ENCODE data around the gene CYB561D1. TPM values are rescaled to one million over a fixed set of nuclear protein-coding genes. Genes with fewer than 3 reads are reported as not detected.
"Not testable (repeated sequence)": the region's sequence is repeated elsewhere in the genome, so short reads cannot be mapped to it uniquely, and the experiment has no call there.

The CYB561D1 gene
- total RNA-seq, 4 donors from 2014 or later, result 11.3 to 22.7 (median 17.8) TPM

GRCh38 chr1:109468903-109469302 is 25.0 kb upstream of the CYB561D1 start:
- no peak overlapping the region for H3K4me3 ChIP-seq (ENCODE audit: low read depth, poor library complexity, severe bottlenecking)
- intact Hi-C loops (cut with DNase I; ENCODE audit: low total_unique reads), result no loop called here
- TF ChIP-seq CTCF (IDR thresholded peaks at IDR 0.05), result no peak
- no peak for TF ChIP-seq POLR2A (IDR thresholded peaks at IDR 0.05)
- WGBS, 2 donors, result 13 to 16% methylated on average over 2 of the region's 2 CpGs
- DNase-seq (ENCODE audit: low spot score in 2 of 2), result no peak

GRCh38 chr1:109470245-109470644 is 23.6 kb upstream of the CYB561D1 start:
- intact Hi-C loops (cut with DNase I; ENCODE audit: low total_unique reads), result no loop called here
- TF ChIP-seq CTCF (IDR thresholded peaks at IDR 0.05) (no peak), POLR2A (IDR thresholded peaks at IDR 0.05) (no peak)
- H3K4me3 ChIP-seq (ENCODE audit: low read depth, poor library complexity, severe bottlenecking), result no peak overlapping the region
- 57 to 67% methylated on average over 6 of the region's 6 CpGs for WGBS, 2 donors
- no peak for DNase-seq (ENCODE audit: low spot score in 2 of 2)

GRCh38 chr1:109472779-109473178 is 21.1 kb upstream of the CYB561D1 start:
- DNase-seq (ENCODE audit: low spot score in 2 of 2), result peak in 1 of 2 donors; percentile 42
- H3K4me3 ChIP-seq (ENCODE audit: low read depth, poor library complexity, severe bottlenecking), result no peak overlapping the region
- intact Hi-C loops (cut with DNase I; ENCODE audit: low total_unique reads), result no loop called here
- TF ChIP-seq CTCF (IDR thresholded peaks at IDR 0.05) (no peak), POLR2A (IDR thresholded peaks at IDR 0.05) (no peak)
- 39 to 40% methylated on average over 3 of the region's 3 CpGs for WGBS, 2 donors

GRCh38 chr1:109473284-109474057 is 20.4 kb upstream of the CYB561D1 start:
- intact Hi-C loops (cut with DNase I; ENCODE audit: low total_unique reads); H3K4me3 ChIP-seq (ENCODE audit: low read depth, poor library complexity, severe bottlenecking): not testable (repeated sequence)
- WGBS, 2 donors, result 74 to 81% methylated on average over 12 of the region's 12 CpGs
- peak in 1 of 2 donors; percentile 37 for DNase-seq (ENCODE audit: low spot score in 2 of 2)

- WGBS, 2 donors, result 58 to 71% methylated on average over 1 of the region's 1 CpG
- DNase-seq (ENCODE audit: low spot score in 2 of 2), result peak in 1 of 2 donors; percentile 12
- intact Hi-C loops (cut with DNase I; ENCODE audit: low total_unique reads), result no loop called here
- TF ChIP-seq CTCF (IDR thresholded peaks at IDR 0.05) (no peak), POLR2A (IDR thresholded peaks at IDR 0.05) (no peak)
- H3K4me3 ChIP-seq (ENCODE audit: low read depth, poor library complexity, severe bottlenecking), result no peak overlapping the region
Observed at GRCh38 chr1:109474697-109475096, 19.2 kb upstream of the CYB561D1 start.

GRCh38 chr1:109475261-109475660 is 18.6 kb upstream of the CYB561D1 start:
- peak in 1 of 2 donors; percentile 56 for DNase-seq (ENCODE audit: low spot score in 2 of 2)
- intact Hi-C loops (cut with DNase I; ENCODE audit: low total_unique reads), result no loop called here
- no peak for TF ChIP-seq CTCF (IDR thresholded peaks at IDR 0.05)
- TF ChIP-seq POLR2A (IDR thresholded peaks at IDR 0.05), result no peak
- 82% methylated on average over 9 of the region's 9 CpGs for WGBS, 2 donors
- no peak overlapping the region for H3K4me3 ChIP-seq (ENCODE audit: low read depth, poor library complexity, severe bottlenecking)

All from lower leg skin (tissue), 4 donors.